HEK293 (cell line): ENCODE data around the gene PACSIN2.

ENCODE experiments used
- HOXA7 ChIP-seq: sonication (generic); formaldehyde crosslinking; IDR thresholded peaks from 2 replicates; pipeline ENCODE4 v1.8.1; 2022; ENCODE audit warnings: missing genetic modification reagents, borderline replicate concordance
- ZFP37 ChIP-seq: fragments of 450-650 bp; formaldehyde crosslinking; IDR thresholded peaks from 2 replicates; pipeline ENCODE4 v1.5.1; 2016; ENCODE audit warnings: missing biosample characterization, missing genetic modification characterization
- ZNF274 ChIP-seq, 2 experiments: fragments of 200-500 bp in 1 of 2; fragments of 450-650 bp in 1 of 2; sonication (Bioruptor generic) in 1 of 2; formaldehyde crosslinking in 1 of 2; IDR thresholded peaks; 2 replicates each; pipeline versions ENCODE4 v1.5.1 to v1.6.1; 2014 to 2016; ENCODE audit warnings: borderline replicate concordance in 1 of 2, inconsistent platforms in 1 of 2, low read length in 1 of 2, missing biosample characterization in 1 of 2, missing genetic modification characterization in 1 of 2
- ZNF335 ChIP-seq: fragments of 450-650 bp; formaldehyde crosslinking; conservative IDR thresholded peaks from 2 replicates; pipeline ENCODE4 v1.5.1; 2016; ENCODE audit warnings: missing biosample characterization, missing genetic modification characterization
- ZNF391 ChIP-seq: fragments of 450-650 bp; formaldehyde crosslinking; IDR thresholded peaks from 2 replicates; pipeline ENCODE4 v1.5.1; 2016; ENCODE audit warnings: low read depth, missing biosample characterization, missing genetic modification characterization, borderline replicate concordance
- ZNF48 ChIP-seq: fragments of 450-650 bp; formaldehyde crosslinking; IDR thresholded peaks from 2 replicates; pipeline ENCODE4 v1.5.1; 2016; ENCODE audit warnings: missing biosample characterization, missing genetic modification characterization
- ZNF610 ChIP-seq: fragments of 450-650 bp; formaldehyde crosslinking; IDR thresholded peaks from 2 replicates; pipeline ENCODE4 v1.5.1; 2016; ENCODE audit warnings: missing biosample characterization, missing genetic modification characterization, borderline replicate concordance
- TF ChIP-seq, protein P1 (sequence below): fragments of 450-650 bp; formaldehyde crosslinking; IDR thresholded peaks from 2 replicates; pipeline ENCODE4 v1.5.1; 2016; ENCODE audit warnings: missing biosample characterization, missing genetic modification characterization
- TF ChIP-seq, protein P2 (sequence below): fragments of 450-650 bp; formaldehyde crosslinking; IDR thresholded peaks from 2 replicates; pipeline ENCODE4 v1.5.1; 2016; ENCODE audit warnings: missing biosample characterization, missing genetic modification characterization

DNA sequence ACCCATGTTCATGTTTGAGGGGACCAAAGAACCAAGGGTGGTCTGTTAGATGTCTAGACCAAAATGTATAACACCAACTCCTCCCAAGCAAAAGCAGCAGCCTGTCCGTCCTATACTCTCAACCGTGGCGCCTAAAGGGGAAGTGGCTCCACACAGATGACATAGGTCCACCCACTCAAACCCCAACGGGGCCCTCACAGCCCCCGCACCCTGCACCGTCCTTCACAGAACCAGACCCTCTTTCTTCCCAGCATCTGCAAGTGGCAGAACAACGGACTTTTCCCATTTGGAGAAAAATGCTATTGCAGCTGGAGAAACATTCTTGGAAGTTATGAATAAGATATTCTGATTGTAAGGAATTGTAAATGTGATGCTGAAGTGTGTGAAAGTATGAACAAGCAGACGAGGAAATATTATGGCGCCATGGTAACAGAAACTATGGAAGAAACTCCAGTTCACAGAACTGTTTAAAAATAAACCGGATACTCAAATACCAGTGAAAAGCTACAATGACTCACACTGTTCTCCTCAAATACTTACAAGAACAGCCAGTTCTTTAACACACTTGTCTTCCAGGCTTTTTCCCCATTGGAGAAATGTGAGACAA is 81.4 kb downstream of the PACSIN2 start:
- TF ChIP-seq, protein P1, sequence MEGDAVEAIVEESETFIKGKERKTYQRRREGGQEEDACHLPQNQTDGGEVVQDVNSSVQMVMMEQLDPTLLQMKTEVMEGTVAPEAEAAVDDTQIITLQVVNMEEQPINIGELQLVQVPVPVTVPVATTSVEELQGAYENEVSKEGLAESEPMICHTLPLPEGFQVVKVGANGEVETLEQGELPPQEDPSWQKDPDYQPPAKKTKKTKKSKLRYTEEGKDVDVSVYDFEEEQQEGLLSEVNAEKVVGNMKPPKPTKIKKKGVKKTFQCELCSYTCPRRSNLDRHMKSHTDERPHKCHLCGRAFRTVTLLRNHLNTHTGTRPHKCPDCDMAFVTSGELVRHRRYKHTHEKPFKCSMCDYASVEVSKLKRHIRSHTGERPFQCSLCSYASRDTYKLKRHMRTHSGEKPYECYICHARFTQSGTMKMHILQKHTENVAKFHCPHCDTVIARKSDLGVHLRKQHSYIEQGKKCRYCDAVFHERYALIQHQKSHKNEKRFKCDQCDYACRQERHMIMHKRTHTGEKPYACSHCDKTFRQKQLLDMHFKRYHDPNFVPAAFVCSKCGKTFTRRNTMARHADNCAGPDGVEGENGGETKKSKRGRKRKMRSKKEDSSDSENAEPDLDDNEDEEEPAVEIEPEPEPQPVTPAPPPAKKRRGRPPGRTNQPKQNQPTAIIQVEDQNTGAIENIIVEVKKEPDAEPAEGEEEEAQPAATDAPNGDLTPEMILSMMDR (tag by site-specific recombination) = no peak
- TF ChIP-seq ZNF274 (IDR thresholded peaks at IDR 0.05; ENCODE audit: low read length) (no peak), ZNF274 (tag by site-specific recombination; IDR thresholded peaks at IDR 0.05; ENCODE audit: borderline replicate concordance) (no peak), HOXA7 (no peak), ZNF610 (no peak), ZNF335 (tag by site-specific recombination) (no peak), ZNF391 (tag by site-specific recombination) (no peak), ZFP37 (tag by site-specific recombination) (no peak), ZNF48 (tag by site-specific recombination) (no peak)
- TF ChIP-seq, protein P2, sequence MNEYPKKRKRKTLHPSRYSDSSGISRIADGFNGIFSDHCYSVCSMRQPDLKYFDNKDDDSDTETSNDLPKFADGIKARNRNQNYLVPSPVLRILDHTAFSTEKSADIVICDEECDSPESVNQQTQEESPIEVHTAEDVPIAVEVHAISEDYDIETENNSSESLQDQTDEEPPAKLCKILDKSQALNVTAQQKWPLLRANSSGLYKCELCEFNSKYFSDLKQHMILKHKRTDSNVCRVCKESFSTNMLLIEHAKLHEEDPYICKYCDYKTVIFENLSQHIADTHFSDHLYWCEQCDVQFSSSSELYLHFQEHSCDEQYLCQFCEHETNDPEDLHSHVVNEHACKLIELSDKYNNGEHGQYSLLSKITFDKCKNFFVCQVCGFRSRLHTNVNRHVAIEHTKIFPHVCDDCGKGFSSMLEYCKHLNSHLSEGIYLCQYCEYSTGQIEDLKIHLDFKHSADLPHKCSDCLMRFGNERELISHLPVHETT (tag by site-specific recombination) = no peak
